Endothelial cell (in vitro differentiated cells): Measurements from ENCODE around the gene FOXS1. TPM values are rescaled to one million over a fixed set of nuclear protein-coding genes. Genes with fewer than 3 reads are reported as not detected.
A peak's percentile ranks its signal among the peaks of the same experiment; 100 is the strongest.

Experiments
- DNase-seq: peaks from one replicate; pipeline ENCODE4 v3.0.0; 2021; ENCODE audit warnings: low spot score
- H3K27ac Mint-ChIP-seq: one replicate; pipeline ENCODE4 v1.8.0; 2021; ENCODE audit warnings: mixed read lengths, inconsistent platforms; ENCODE audit not compliant: unreplicated experiment
- H3K27me3 Mint-ChIP-seq: one replicate; pipeline ENCODE4 v1.8.0; 2021; ENCODE audit warnings: mild to moderate bottlenecking, moderate library complexity, mixed read lengths, inconsistent platforms; ENCODE audit not compliant: unreplicated experiment
- H3K36me3 Mint-ChIP-seq: one replicate; pipeline ENCODE4 v1.8.0; 2021; ENCODE audit warnings: mild to moderate bottlenecking, low read depth, mixed read lengths, inconsistent platforms; ENCODE audit not compliant: unreplicated experiment
- H3K4me1 Mint-ChIP-seq: one replicate; pipeline ENCODE4 v1.8.0; 2021; ENCODE audit warnings: mild to moderate bottlenecking, mixed read lengths, inconsistent platforms; ENCODE audit not compliant: unreplicated experiment
- H3K4me3 Mint-ChIP-seq: one replicate; pipeline ENCODE4 v1.8.0; 2021; ENCODE audit warnings: mild to moderate bottlenecking, mixed read lengths, inconsistent platforms; ENCODE audit not compliant: unreplicated experiment
- H3K9me3 Mint-ChIP-seq: one replicate; pipeline ENCODE4 v1.8.0; 2021; ENCODE audit warnings: mixed read lengths, inconsistent platforms; ENCODE audit not compliant: unreplicated experiment
- CTCF ChIP-seq: fragments of 200-600 bp; sonication (generic); IDR thresholded peaks from one replicate; pipeline ENCODE4 v1.5.0; 2021; ENCODE audit warnings: antibody characterized with exemption; ENCODE audit not compliant: unreplicated experiment
- total RNA-seq: library from RNA; stranded (reverse); fragmentation: NEBNext Ultra II Directional; extraction: Animal tissue kit (Norgen Biotek cat#: 25700); gene quantifications from one replicate; pipeline ENCODE4 v1.2.1, GENCODE V29; 2021; ENCODE audit not compliant: unreplicated experiment

The FOXS1 gene
- total RNA-seq, 1 donor from 2014 or later: 9.6 TPM

- peak within 1 kb of the TSS; percentile 65 for H3K27ac Mint-ChIP-seq
- peaks cover 3% of the 10 kb centered on the region for H3K36me3 Mint-ChIP-seq
- peaks cover 7% of the 10 kb centered on the region for H3K4me1 Mint-ChIP-seq
- no peak for TF ChIP-seq CTCF
- H3K27me3 Mint-ChIP-seq: peaks cover 21% of the 10 kb centered on the region
- peak; percentile 52 for DNase-seq
- peak within 1 kb of the TSS; percentile 96 for H3K4me3 Mint-ChIP-seq
- H3K9me3 Mint-ChIP-seq: no peaks in the 10 kb centered on the region
These were observed 24.7 kb upstream of the FOXS1 start, which contains the start of the genes DUSP15 and TTLL9 for GRCh38 chr20:31869942-31870725. Gene DUSP15 (minus strand): TSS chr20:31870527. CDS start chr20:31870337, 190 bp downstream. Gene TTLL9 (plus strand): TSS chr20:31870634. CDS start chr20:31871127, 493 bp downstream.

- H3K4me3 Mint-ChIP-seq: peak overlapping the region; percentile 96
- no peak for DNase-seq
- peaks cover 7% of the 10 kb centered on the region for H3K4me1 Mint-ChIP-seq
- H3K27ac Mint-ChIP-seq: peak overlapping the region; percentile 65
- H3K9me3 Mint-ChIP-seq: no peaks in the 10 kb centered on the region
- H3K36me3 Mint-ChIP-seq: peaks cover 3% of the 10 kb centered on the region
- H3K27me3 Mint-ChIP-seq: peaks cover 21% of the 10 kb centered on the region
- TF ChIP-seq CTCF: no peak
These were observed 24.2 kb upstream of the FOXS1 start for GRCh38 chr20:31869673-31869941.

DNA sequence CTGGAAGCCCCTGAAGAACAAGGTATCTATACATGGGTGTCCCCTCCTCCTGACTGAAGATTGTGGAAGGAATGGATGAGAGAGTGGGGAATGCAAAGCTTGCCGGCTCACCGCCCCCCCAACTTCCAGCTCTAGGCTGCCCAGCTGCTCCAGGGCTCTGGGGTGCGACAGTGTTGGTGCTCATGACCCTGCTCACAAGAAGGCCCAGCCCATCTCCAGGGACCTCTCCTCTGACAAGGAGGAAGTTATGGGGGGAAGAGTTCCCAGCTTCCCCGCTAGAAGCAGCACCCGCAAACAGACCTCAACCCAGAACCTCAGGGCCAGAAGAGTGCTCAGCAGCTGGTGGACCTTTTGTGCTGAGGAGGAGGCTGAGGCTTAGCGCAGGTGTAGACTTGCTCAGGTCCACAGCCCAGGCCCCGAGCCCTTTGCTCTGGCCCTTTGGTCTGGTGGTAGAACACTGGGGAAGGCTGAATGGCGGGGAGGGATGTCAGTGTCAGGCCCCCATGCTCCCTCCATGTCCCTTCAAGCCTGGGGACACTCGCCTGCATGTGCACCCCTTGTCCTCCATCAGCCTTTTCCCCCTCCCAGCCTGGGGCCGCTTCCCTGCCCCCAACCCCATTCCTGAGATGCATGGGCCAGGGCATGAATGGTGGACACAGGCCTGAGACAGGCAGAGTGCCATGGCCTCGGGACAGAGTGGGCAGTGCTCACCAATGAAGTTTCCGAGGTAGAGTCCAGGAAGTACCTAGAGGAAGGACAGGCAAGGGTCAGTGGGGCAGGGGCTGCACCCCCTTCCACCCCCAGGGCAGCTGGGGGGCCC, 23.7 kb upstream of the FOXS1 start:
- TF ChIP-seq CTCF: no peak
- Mint-ChIP-seq H3K27ac (no peak overlapping the region), H3K9me3 (no peaks in the 10 kb centered on the region), H3K27me3 (peaks cover 21% of the 10 kb centered on the region), H3K4me3 (peak overlapping the region; percentile 96), H3K4me1 (peaks cover 7% of the 10 kb centered on the region), H3K36me3 (peaks cover 3% of the 10 kb centered on the region)
- no peak for DNase-seq

DNA sequence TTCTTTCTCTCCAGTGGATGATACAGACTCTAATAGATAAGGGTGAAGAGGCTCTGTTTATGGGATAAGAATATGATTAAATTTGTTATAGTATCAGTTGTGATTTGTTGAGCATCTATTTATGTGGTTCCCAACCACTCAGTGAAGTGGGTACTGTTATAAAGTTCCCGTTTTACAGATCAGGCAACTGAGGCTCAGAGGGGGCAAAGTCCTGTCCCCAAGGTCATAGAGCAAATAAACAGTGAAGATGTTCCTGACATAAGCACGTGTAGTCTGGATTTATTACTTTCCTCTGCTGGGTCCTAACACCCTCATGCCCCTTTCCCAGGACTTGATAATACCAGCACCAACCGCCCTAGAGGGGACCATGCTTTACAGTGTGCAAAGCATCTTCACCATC, 20.8 kb upstream of the FOXS1 start:
- Mint-ChIP-seq H3K27me3 (peaks cover 27% of the 10 kb centered on the region), H3K36me3 (peaks cover 3% of the 10 kb centered on the region), H3K4me1 (peaks cover 15% of the 10 kb centered on the region), H3K9me3 (no peaks in the 10 kb centered on the region), H3K27ac (no peak overlapping the region), H3K4me3 (no peak overlapping the region)
- no peak for DNase-seq
- TF ChIP-seq CTCF: no peak
